HPDE6-E6E7 (cell line): ENCODE measurements around the gene ZNF644.
A peak's percentile ranks its signal among the peaks of the same experiment; 100 is the strongest.

ENCODE experiments used
- DNase-seq: peaks from one replicate; pipeline ENCODE4 v3.0.0; 2011; ENCODE audit warnings: missing footprints; ENCODE audit errors: extremely low spot score

The ZNF644 gene

GRCh38 chr1:90989302-90989701 is 32.5 kb downstream of the ZNF644 start:
- no peak for DNase-seq

GRCh38 chr1:90987841-90988240 is 34.0 kb downstream of the ZNF644 start:
- DNase-seq: no peak

- DNase-seq: no peak
Observed at GRCh38 chr1:90986953-90987352, 34.9 kb downstream of the ZNF644 start.

- no peak for DNase-seq
Observed at GRCh38 chr1:90977522-90977921, 44.3 kb downstream of the ZNF644 start.

- peak; percentile 26 for DNase-seq
Observed at GRCh38 chr1:90973897-90974798, 47.7 kb downstream of the ZNF644 start.

- DNase-seq: no peak
Observed at GRCh38 chr1:90970208-90970607, 51.6 kb downstream of the ZNF644 start.

GRCh38 chr1:90969241-90969640 is 52.6 kb downstream of the ZNF644 start:
- no peak for DNase-seq

- no peak for DNase-seq
Observed at GRCh38 chr1:90964444-90965035, 57.3 kb downstream of the ZNF644 start.

- DNase-seq: no peak
Observed at GRCh38 chr1:90963651-90964050, 58.2 kb downstream of the ZNF644 start.

GRCh38 chr1:90963236-90963635 is 58.6 kb downstream of the ZNF644 start:
- no peak for DNase-seq

GRCh38 chr1:90959352-90960206 is 62.3 kb downstream of the ZNF644 start:
- DNase-seq: no peak

GRCh38 chr1:90957497-90957896 is 64.3 kb downstream of the ZNF644 start:
- DNase-seq: no peak

GRCh38 chr1:90955769-90956168 is 66.1 kb downstream of the ZNF644 start:
- DNase-seq: no peak

GRCh38 chr1:90952906-90953305 is 68.9 kb downstream of the ZNF644 start:
- DNase-seq: no peak

GRCh38 chr1:90951009-90951408 is 70.8 kb downstream of the ZNF644 start:
- DNase-seq: no peak

- DNase-seq: no peak
Observed at GRCh38 chr1:90948301-90948700, 73.5 kb downstream of the ZNF644 start.

GRCh38 chr1:90946630-90947029 is 75.2 kb downstream of the ZNF644 start:
- no peak for DNase-seq

GRCh38 chr1:90945287-90945686 is 76.5 kb downstream of the ZNF644 start:
- DNase-seq: no peak

- DNase-seq: no peak
Observed at GRCh38 chr1:90943966-90944365, 77.9 kb downstream of the ZNF644 start.

- no peak for DNase-seq
Observed at GRCh38 chr1:90940746-90941145, 81.1 kb downstream of the ZNF644 start.

GRCh38 chr1:90936731-90937130 is 85.1 kb downstream of the ZNF644 start:
- no peak for DNase-seq

GRCh38 chr1:90936061-90936460 is 85.8 kb downstream of the ZNF644 start:
- DNase-seq: no peak
